ENCODE results near the gene RPTN.

The RPTN gene

DNA sequence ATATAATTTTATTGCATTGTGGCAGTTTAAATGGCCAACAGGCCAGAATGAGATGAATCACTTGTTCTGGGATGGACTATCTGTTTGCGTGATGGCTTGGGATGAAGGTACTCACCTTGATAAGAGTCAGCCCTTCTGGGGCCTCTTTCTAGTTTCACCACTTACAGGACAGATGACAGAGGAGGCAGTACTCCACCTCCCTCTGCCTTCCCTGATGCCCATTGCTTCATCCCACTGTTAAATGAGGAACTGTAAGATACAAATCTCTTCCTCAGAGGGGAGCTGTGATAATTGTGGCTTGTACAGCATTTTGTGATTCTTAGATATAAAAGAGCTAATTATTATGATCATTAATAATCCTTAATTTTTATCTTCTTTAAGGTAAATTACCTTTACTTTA, 40.1 kb downstream of the RPTN start:
- Histone ChIP-seq H3K27me3 (ENCODE audit: low read length) (no peaks in the 10 kb centered on the region), H3K4me3 (ENCODE audit: insufficient read depth, low read length, poor library complexity, severe bottlenecking) (no peak overlapping the region), H3K9me3 (ENCODE audit: insufficient read depth, low read length) (no peaks in the 10 kb centered on the region)

GRCh38 chr1:152115344-152115743, 43.7 kb downstream of the RPTN start, which contains the start of gene TCHH:
TSS of gene TCHH (minus strand) at chr1:152115444. CDS start at chr1:152114080, 1,364 bp downstream.
- Histone ChIP-seq H3K9ac (ENCODE audit: low read length) (no peak within 1 kb of the TSS), H3K36me3 (ENCODE audit: low read length) (no peaks in the 10 kb centered on the region), H3K4me3 (ENCODE audit: insufficient read depth, low read length, poor library complexity, severe bottlenecking) (no peak within 1 kb of the TSS), H3K27me3 (ENCODE audit: low read length) (no peaks in the 10 kb centered on the region), H3K9me2 (replicated peaks; ENCODE audit: insufficient read depth, low read length) (no peaks in the 10 kb centered on the region), H2AFZ (ENCODE audit: low read depth, low read length, severe bottlenecking) (no peak within 1 kb of the TSS), H4K20me1 (ENCODE audit: low read depth, low read length) (no peaks in the 10 kb centered on the region), H3K9me3 (ENCODE audit: insufficient read depth, low read length) (no peaks in the 10 kb centered on the region), H3K79me2 (ENCODE audit: insufficient read depth, low read length) (no peaks in the 10 kb centered on the region), H3K27ac (ENCODE audit: low read depth, low read length) (no peak within 1 kb of the TSS), H3F3A (ENCODE audit: insufficient read depth) (no peaks in the 10 kb centered on the region), H3K4me2 (ENCODE audit: low read depth, low read length, poor library complexity, severe bottlenecking) (no peak within 1 kb of the TSS)
- no peak for TF ChIP-seq EZH2phosphoT487 (conservative IDR thresholded peaks at IDR 0.05; ENCODE audit: low read length)
- TF ChIP-seq, protein P1, sequence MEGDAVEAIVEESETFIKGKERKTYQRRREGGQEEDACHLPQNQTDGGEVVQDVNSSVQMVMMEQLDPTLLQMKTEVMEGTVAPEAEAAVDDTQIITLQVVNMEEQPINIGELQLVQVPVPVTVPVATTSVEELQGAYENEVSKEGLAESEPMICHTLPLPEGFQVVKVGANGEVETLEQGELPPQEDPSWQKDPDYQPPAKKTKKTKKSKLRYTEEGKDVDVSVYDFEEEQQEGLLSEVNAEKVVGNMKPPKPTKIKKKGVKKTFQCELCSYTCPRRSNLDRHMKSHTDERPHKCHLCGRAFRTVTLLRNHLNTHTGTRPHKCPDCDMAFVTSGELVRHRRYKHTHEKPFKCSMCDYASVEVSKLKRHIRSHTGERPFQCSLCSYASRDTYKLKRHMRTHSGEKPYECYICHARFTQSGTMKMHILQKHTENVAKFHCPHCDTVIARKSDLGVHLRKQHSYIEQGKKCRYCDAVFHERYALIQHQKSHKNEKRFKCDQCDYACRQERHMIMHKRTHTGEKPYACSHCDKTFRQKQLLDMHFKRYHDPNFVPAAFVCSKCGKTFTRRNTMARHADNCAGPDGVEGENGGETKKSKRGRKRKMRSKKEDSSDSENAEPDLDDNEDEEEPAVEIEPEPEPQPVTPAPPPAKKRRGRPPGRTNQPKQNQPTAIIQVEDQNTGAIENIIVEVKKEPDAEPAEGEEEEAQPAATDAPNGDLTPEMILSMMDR (IDR thresholded peaks at IDR 0.05; ENCODE audit: insufficient read depth, low read length, poor library complexity, severe bottlenecking) = no peak

More for the DNA sequence above, 40.1 kb downstream of the RPTN start:
- no peak overlapping the region for H2AFZ ChIP-seq (ENCODE audit: low read depth, low read length, severe bottlenecking)
- no peaks in the 10 kb centered on the region for H3F3A ChIP-seq (ENCODE audit: insufficient read depth)
- no peak overlapping the region for H3K4me2 ChIP-seq (ENCODE audit: low read depth, low read length, poor library complexity, severe bottlenecking)
- no peaks in the 10 kb centered on the region for H3K79me2 ChIP-seq (ENCODE audit: insufficient read depth, low read length)
- TF ChIP-seq, protein P1 (IDR thresholded peaks at IDR 0.05; ENCODE audit: insufficient read depth, low read length, poor library complexity, severe bottlenecking) = no peak
- no peak for TF ChIP-seq EZH2phosphoT487 (conservative IDR thresholded peaks at IDR 0.05; ENCODE audit: low read length)
- no peak overlapping the region for H3K9ac ChIP-seq (ENCODE audit: low read length)
- no peaks in the 10 kb centered on the region for H3K9me2 ChIP-seq (replicated peaks; ENCODE audit: insufficient read depth, low read length)
- H4K20me1 ChIP-seq (ENCODE audit: low read depth, low read length) = no peaks in the 10 kb centered on the region
- H3K36me3 ChIP-seq (ENCODE audit: low read length) = no peaks in the 10 kb centered on the region
- H3K27ac ChIP-seq (ENCODE audit: low read depth, low read length) = no peak overlapping the region

DNA sequence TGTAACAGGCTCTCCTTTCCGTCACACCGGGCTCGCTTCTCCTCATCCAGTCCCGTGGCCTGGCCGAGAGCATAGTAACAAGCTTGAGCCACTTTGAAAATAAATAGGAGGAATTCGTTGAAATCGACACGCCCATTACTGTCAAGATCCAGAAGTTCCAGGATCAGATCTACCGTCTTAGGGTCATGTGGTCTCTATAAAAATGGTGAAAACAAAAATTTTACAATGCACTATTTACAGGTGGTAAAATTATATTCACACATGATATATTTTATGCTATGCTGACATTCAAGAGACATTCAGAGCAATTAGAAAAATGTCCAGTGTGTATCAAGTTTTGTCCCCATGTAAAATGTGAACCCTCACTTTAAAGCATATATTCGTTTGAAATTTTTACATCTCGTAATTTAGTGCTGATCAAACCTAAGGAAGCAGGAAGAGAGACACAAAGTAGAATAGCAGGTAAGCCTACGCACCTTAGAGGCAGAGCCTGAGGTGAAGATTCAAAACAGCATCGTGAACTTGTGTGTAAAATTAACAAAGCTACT, 46.1 kb downstream of the RPTN start:
- no peaks in the 10 kb centered on the region for H4K20me1 ChIP-seq (ENCODE audit: low read depth, low read length)
- no peaks in the 10 kb centered on the region for H3K79me2 ChIP-seq (ENCODE audit: insufficient read depth, low read length)
- peak overlapping the region; percentile 54 for H3K9ac ChIP-seq (ENCODE audit: low read length)
- peak overlapping the region; percentile 73 for H3K4me2 ChIP-seq (ENCODE audit: low read depth, low read length, poor library complexity, severe bottlenecking)
- H3F3A ChIP-seq (ENCODE audit: insufficient read depth) = no peaks in the 10 kb centered on the region
- no peaks in the 10 kb centered on the region for H3K9me3 ChIP-seq (ENCODE audit: insufficient read depth, low read length)
- H3K9me2 ChIP-seq (replicated peaks; ENCODE audit: insufficient read depth, low read length) = no peaks in the 10 kb centered on the region
- H3K4me3 ChIP-seq (ENCODE audit: insufficient read depth, low read length, poor library complexity, severe bottlenecking) = peak overlapping the region; percentile 52
- H3K27ac ChIP-seq (ENCODE audit: low read depth, low read length) = no peak overlapping the region
- peak overlapping the region; percentile 75 for H2AFZ ChIP-seq (ENCODE audit: low read depth, low read length, severe bottlenecking)
- H3K27me3 ChIP-seq (ENCODE audit: low read length) = no peaks in the 10 kb centered on the region
- TF ChIP-seq EZH2phosphoT487 (conservative IDR thresholded peaks at IDR 0.05; ENCODE audit: low read length) = no peak
- TF ChIP-seq, protein P1 (IDR thresholded peaks at IDR 0.05; ENCODE audit: insufficient read depth, low read length, poor library complexity, severe bottlenecking) = no peak
- no peaks in the 10 kb centered on the region for H3K36me3 ChIP-seq (ENCODE audit: low read length)

All from SU-DHL-6 (cell line).